LHCN-M2 (cell line): ENCODE results near the gene COL18A1. TPM values are rescaled to one million over a fixed set of nuclear protein-coding genes. Genes with fewer than 3 reads are reported as not detected.
A peak's percentile ranks its signal among the peaks of the same experiment; 100 is the strongest.

ENCODE experiments used
- DNase-seq: peaks from one replicate; pipeline ENCODE4 v3.0.0-alpha.2; 2012; ENCODE audit warnings: low read depth
- total RNA-seq: library from RNA; depleted of rRNA; stranded (reverse); fragments of >200 nt; gene quantifications from 2 replicates; pipeline ENCODE4 v1.2.3, GENCODE V29; 2014

The COL18A1 gene
- total RNA-seq, 1 experiment from 2014 or later = 54.2 TPM

GRCh38 chr21:45531393-45532215, 126.6 kb downstream of the COL18A1 start:
- DNase-seq = no peak

GRCh38 chr21:45532826-45533360, 127.9 kb downstream of the COL18A1 start:
- DNase-seq = no peak

DNA sequence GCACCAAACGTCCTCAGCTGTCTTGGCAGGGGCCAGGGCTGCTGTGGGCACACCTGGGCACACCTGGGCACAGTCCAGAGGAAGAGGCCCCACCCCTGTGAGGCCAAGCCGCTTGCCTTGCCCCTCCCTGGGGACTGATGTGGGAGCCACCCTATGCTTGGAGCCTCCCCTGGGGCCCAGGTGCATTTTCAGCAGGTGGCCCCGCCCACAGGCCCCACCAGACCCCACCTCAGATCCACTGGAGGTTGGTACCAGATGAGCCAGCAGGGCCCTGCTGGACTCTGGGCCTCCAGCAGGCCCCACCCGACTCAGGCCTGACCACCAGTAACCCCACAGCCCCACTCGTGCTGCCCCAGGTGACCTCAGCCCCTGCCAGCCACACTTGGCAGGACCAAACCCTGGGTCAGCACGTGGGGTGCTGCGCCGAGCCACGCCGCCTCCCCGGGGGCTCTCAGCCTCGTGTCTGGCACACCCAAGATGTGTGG, 128.4 kb downstream of the COL18A1 start:
- no peak for DNase-seq

DNA sequence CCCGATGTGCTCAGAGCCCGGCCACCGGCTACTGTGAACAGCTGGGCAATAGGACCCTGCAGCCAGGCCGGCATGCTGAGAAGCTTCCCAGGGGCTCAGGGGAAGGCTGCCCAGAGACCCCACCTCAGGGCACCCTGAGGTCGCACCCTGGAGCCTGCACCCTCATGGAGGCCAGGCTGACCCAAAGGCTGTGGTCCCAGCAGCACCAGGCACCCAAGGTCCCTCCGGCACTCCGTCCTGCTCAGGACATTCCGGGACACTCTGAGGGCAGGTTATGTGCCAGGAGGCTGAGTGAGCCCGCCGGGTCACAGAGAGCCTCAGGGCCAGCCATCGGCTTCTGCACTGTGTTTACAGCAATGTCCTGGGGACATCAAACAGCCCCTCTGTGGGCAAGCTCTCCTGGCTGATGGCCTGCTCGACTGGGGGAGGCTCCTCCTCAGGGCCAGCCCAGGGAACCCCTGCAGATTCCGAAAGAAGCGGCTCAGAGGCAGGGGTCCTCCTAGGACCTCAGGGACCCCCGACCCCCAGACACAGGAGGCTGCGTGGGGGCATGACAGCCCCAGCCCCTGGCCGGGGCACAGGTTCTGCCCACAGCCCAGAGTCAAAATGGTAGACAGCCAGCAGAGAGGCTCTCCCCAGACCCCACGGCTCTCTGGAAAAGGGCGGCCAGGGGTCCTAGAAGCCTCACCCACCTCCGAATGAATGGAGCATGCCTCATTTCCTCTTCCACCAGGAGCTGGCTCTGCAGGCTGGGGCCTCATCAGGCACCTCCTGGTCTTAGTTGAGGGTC, 129.1 kb downstream of the COL18A1 start:
- no peak for DNase-seq

DNA sequence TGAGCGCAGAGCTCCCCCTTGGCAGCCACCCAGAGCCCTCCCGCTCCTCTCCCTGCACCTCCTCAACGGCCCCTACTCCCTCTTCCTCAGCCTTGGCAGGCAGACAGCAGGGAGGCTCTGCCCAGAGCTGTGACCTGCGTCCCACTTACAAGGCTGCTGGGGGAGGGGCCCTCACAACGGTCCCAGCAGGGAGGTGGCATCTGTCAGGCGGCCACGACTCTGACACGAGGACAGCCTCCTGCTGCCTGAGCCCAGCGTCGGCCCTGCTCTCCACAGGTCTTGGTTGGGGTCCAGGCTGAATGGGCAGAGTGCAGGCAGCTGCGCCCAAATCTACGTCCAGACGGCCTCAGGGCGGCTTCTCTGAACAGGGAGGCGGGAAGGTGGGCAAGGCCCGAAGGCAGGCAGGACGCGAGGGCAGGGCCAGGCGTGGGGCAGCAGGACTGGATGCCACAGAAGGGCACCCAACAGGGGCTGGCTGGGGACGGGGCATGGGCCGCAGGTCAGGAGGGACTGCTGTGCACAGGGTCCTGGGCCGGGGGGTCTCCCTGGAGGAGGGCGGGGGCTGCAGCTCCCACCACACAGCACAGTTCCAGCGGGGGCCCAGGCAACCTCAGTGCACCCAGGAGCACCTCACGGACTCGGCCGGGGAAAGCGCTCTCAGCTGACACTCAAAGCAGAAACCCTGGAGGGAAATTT, 129.8 kb downstream of the COL18A1 start:
- no peak for DNase-seq

DNA sequence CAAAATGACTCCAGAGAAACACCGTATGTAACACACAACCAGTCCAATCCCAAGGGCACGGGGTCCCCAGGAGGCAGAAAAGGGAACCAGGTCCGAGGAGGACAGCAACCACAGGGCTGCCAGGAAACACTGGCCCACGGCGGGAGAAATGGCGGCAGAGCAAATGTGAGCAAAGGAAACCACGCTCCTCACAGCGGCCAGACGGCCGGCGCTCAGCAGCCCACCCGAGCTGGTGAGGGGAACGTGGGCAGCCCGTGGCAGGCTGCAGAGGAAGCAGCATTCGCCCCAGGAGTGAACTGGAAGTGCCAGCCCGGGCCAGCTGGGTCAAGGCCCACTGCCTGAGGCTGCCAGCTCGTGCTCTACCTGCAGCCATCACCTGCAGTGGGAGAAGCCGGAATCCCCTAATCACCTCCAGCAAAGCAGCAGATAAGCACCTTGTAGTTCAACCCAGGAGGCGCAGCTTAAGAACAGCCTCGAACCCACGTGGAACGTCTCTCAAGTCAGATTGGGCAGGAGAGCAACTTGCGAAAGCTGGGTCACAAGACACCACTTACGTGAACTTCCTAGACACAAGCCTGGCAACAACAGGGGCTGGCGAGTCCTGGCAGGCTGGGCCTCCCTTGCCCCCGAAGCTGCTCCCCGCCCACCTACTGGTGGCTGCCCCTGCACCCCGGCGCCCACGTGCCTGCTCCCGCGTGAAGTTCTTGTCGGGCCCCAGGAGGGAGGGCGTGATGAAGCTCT, 130.5 kb downstream of the COL18A1 start:
- no peak for DNase-seq

- DNase-seq = no peak
These were observed 131.5 kb downstream of the COL18A1 start for GRCh38 chr21:45536301-45537081.

- DNase-seq = no peak
These were observed 132.3 kb downstream of the COL18A1 start for GRCh38 chr21:45537111-45537745.

DNA sequence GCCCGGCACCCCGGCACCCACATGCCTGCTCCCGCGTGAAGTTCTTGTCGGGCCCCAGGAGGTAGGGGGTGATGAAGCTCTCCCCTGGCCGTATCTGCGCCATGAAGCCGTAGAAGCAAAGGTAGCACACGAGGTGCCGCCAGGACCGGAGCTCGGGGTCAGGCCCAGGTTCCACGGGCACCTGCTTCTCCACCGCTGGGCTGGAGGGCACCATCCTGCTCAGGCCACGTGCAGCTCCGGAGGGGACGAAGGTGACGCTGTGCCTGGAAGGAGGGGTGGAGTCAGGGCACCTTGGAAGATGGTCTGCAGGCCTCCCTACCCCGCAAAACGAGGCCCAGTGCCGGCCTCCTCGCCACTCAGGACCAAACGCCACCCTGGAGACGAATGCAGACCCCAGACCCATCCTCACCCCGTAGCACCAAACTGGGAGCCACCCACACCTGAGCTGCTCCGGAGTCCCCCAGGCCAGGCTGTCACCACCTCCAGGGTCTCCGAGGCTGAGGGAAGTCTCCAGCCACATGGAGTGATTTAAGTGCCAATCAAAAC, 132.9 kb downstream of the COL18A1 start:
- no peak for DNase-seq

DNA sequence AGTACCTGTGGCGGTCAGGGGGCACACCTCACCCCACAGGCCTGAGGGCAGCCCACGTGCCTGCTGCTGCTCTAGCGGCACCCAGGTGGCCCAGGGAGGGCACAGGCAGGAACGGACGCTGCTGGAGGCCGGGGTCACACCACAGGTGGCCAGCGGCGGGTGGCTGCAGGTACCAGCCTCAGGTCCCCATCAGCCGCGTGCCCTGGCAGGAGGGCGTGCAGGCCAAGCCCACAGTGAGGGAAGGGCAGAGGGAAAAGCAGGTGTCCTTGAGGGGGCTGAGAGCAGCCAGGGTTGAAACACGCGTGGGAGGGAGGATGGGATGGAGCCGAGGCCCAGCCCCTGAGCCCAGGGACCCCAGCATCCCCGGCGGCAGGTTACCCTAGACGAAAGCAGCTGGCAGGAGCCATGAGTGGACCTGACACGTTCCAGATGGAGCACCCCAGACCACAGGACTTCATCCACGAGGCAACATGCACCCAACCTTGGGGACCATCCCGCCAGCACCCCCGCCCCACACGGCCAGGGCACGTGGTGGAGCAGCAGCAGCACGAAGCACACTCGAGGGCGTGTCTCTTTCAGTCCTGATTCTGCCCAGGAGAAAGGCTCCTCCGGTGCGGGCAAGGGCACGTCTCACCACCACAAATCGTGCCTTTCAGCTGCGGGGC, 133.5 kb downstream of the COL18A1 start:
- no peak for DNase-seq

- DNase-seq = no peak
These were observed 134.3 kb downstream of the COL18A1 start for GRCh38 chr21:45539046-45539795.

DNA sequence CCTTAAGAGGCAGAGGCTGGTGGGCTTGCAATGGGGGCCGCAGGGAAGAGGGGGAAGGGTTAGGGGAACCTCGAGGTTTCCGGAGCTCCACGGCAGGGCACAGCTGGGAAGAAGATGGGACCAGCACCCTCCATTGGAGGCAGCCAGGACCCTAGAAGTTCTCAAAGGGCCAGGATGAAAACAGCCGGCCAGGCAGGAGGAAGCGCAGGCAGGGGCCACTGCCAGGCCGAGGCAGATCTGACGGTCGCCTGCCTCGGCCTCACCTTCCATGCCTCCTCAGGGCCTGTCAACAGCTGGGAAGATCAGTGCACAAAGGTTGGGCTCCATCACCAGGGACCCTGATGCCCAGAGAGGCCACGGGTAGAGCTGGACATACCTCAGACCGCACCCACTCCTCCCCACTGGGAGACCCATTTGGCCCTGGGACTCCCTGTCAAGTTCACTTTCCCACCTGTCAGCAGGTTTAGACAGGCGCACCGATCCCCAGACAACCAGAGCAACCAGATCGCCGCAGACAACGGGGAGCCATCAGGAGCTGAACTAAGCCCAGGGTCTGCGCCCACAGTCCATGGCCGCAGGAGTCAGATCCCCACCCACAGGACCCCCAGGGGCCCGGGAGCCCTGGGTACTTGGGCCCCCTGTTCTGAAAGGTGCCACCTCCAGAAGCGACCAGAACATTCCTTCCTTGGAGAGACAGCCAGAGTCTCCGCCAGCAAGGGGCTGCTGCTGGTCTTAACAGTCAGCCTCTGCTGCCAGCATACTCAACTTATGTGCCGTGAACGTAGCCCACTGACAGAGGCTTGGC, 135.0 kb downstream of the COL18A1 start:
- DNase-seq = no peak

DNA sequence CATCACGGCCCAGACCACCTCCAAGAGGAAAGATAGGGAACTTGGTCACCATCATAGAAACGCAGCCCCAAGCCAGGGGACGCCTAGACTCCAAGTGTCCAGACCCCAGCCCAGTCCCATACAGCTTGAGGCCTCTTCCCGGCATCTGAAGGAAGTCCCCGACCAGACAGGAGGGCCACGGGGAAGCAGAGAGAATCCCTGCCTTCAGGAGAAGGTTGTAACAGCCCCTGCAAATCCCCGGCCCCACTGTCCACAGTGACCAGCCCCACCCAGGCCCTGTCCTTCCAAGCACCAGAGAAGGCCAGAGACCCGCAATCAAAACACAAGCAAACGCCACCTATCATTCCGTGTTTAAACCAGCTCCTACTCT, 135.6 kb downstream of the COL18A1 start:
- no peak for DNase-seq

GRCh38 chr21:45541221-45542039, 136.5 kb downstream of the COL18A1 start:
- DNase-seq = peak; percentile 62

GRCh38 chr21:45542242-45542666, 137.3 kb downstream of the COL18A1 start, which contains the start of gene SLC19A1:
Gene SLC19A1, minus strand, starts transcription at chr21:45542440. Its CDS starts 4,481 bp downstream, at chr21:45537959.
- DNase-seq = peak; percentile 47

DNA sequence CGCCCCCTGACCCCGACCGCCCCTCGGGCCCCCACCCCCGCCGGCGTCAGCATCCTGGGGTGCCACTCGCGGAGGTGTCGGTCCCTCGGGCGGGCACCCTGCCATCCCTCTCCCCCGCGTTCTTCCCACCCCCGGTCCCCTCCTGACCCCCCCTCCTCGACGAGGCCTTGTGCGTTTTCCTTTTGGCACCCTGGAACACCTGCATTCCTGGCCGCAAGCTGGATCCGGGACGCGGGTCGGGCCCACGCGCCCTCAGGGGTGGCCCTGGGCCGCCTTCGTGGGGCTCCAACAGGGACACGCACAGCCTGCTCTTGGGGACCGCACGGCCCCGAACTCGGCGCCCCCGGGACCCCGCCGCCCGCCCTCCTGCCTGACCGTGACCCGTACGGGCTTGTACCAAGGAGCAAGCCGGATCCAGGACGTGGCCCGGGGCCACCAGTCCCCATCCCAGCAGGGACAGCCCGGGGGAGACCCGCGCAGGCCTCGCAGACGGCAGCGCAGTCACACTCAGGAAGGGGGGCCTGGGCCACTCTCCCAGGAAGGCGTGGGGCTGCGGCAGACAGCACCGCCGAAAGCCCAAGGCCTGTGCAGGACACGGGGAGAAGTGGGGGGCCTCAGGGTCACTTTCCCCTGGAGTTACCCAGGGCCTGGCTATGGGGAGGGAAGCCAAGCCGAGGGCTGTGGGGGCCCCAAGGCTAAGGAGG, 137.9 kb downstream of the COL18A1 start:
- DNase-seq = no peak
